ENCODE measurements around the gene B3GNT8. TPM values are rescaled to one million over a fixed set of nuclear protein-coding genes. Genes with fewer than 3 reads are reported as not detected.

Gene B3GNT8
- total RNA-seq, 1 donor from 2014 or later = 15.9 TPM

DNA sequence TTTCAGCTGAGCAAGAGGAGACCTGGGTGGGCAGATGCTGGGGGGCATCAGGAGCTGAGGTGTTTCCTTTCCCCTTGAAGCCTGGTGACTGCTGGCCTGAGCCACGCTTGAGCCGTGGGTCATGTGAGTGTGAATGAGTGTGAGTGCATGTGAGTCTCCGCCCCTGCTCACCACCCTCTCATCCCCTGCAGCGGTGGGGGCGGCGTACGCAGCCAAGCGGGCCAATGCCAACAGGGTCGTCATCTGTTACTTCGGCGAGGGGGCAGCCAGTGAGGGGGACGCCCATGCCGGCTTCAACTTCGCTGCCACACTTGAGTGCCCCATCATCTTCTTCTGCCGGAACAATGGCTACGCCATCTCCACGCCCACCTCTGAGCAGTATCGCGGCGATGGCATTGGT is 5.2 kb downstream of the B3GNT8 start:
- peaks cover 5% of the 10 kb centered on the region for H3K9me3 Mint-ChIP-seq (ENCODE audit: unreplicated experiment)
- peaks cover 19% of the 10 kb centered on the region for H3K27me3 Mint-ChIP-seq (ENCODE audit: unreplicated experiment)
- H3K4me3 Mint-ChIP-seq (ENCODE audit: unreplicated experiment) = peak overlapping the region; percentile 9
- no peak overlapping the region for H3K27ac Mint-ChIP-seq (ENCODE audit: unreplicated experiment)
- no peak for DNase-seq
- TF ChIP-seq, protein P1, sequence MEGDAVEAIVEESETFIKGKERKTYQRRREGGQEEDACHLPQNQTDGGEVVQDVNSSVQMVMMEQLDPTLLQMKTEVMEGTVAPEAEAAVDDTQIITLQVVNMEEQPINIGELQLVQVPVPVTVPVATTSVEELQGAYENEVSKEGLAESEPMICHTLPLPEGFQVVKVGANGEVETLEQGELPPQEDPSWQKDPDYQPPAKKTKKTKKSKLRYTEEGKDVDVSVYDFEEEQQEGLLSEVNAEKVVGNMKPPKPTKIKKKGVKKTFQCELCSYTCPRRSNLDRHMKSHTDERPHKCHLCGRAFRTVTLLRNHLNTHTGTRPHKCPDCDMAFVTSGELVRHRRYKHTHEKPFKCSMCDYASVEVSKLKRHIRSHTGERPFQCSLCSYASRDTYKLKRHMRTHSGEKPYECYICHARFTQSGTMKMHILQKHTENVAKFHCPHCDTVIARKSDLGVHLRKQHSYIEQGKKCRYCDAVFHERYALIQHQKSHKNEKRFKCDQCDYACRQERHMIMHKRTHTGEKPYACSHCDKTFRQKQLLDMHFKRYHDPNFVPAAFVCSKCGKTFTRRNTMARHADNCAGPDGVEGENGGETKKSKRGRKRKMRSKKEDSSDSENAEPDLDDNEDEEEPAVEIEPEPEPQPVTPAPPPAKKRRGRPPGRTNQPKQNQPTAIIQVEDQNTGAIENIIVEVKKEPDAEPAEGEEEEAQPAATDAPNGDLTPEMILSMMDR (IDR thresholded peaks at IDR 0.05; ENCODE audit: partially characterized antibody, unreplicated experiment) = no peak
- peaks cover 4% of the 10 kb centered on the region for H3K4me1 Mint-ChIP-seq (ENCODE audit: low read depth, unreplicated experiment)
- H3K36me3 Mint-ChIP-seq (ENCODE audit: unreplicated experiment) = no peaks in the 10 kb centered on the region

GRCh38 chr19:41421314-41421713 is 5.9 kb downstream of the B3GNT8 start:
- TF ChIP-seq, protein P1 (IDR thresholded peaks at IDR 0.05; ENCODE audit: partially characterized antibody, unreplicated experiment) = no peak
- H3K9me3 Mint-ChIP-seq (ENCODE audit: unreplicated experiment) = peaks cover 2% of the 10 kb centered on the region
- H3K4me1 Mint-ChIP-seq (ENCODE audit: low read depth, unreplicated experiment) = peaks cover 2% of the 10 kb centered on the region
- no peak overlapping the region for H3K27ac Mint-ChIP-seq (ENCODE audit: unreplicated experiment)
- H3K36me3 Mint-ChIP-seq (ENCODE audit: unreplicated experiment) = no peaks in the 10 kb centered on the region
- no peak overlapping the region for H3K4me3 Mint-ChIP-seq (ENCODE audit: unreplicated experiment)
- DNase-seq = no peak
- peaks cover 17% of the 10 kb centered on the region for H3K27me3 Mint-ChIP-seq (ENCODE audit: unreplicated experiment)

DNA sequence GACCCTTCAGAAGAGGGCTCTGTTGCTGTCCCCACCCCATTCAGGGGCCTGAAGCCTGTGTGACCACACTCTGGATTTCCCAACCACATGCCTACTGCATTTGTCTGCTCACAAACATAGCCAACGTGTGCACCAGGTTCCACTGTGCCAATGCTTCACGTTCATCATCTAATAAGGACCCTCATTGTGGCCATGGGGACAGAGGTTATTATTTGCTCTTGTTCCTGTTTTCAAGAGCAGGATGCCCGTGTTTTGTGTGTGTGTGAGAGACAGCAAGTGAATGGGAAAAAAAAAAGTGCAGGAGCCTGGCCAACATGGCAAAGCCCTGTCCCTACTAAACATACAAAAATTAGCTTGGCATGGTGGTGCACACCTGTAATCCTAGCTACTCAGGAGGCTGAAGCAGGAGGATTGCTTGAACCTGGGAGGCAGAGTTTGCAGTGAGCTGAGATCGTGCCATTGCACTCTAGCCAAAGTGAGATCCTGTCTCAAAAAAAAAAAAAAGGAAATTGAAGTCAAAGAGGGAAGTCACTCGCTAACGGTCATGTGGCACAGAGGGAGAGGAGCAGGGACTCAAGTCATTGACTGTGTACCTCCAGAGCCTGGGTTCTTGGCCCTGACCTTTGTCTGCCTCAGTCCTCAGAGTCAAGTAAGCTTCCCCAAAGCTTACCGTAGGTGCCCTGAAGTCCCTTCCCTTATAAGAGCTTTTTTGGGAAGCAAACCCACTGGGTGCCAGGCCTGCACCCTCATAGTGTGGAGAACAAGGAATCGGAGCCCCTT is 6.9 kb downstream of the B3GNT8 start:
- TF ChIP-seq, protein P1 (IDR thresholded peaks at IDR 0.05; ENCODE audit: partially characterized antibody, unreplicated experiment) = no peak
- Mint-ChIP-seq H3K4me3 (ENCODE audit: unreplicated experiment) (no peak overlapping the region), H3K4me1 (ENCODE audit: low read depth, unreplicated experiment) (no peaks in the 10 kb centered on the region), H3K9me3 (ENCODE audit: unreplicated experiment) (peaks cover 2% of the 10 kb centered on the region), H3K27ac (ENCODE audit: unreplicated experiment) (no peak overlapping the region), H3K27me3 (ENCODE audit: unreplicated experiment) (peaks cover 17% of the 10 kb centered on the region), H3K36me3 (ENCODE audit: unreplicated experiment) (no peaks in the 10 kb centered on the region)
- no peak for DNase-seq

- DNase-seq = no peak
- no peak overlapping the region for H3K4me3 Mint-ChIP-seq (ENCODE audit: unreplicated experiment)
- H3K4me1 Mint-ChIP-seq (ENCODE audit: low read depth, unreplicated experiment) = no peaks in the 10 kb centered on the region
- no peaks in the 10 kb centered on the region for H3K36me3 Mint-ChIP-seq (ENCODE audit: unreplicated experiment)
- peaks cover 11% of the 10 kb centered on the region for H3K27me3 Mint-ChIP-seq (ENCODE audit: unreplicated experiment)
- TF ChIP-seq, protein P1 (IDR thresholded peaks at IDR 0.05; ENCODE audit: partially characterized antibody, unreplicated experiment) = no peak
- H3K27ac Mint-ChIP-seq (ENCODE audit: unreplicated experiment) = no peak overlapping the region
- H3K9me3 Mint-ChIP-seq (ENCODE audit: unreplicated experiment) = peaks cover 2% of the 10 kb centered on the region
Observed at GRCh38 chr19:41416194-41416674, 10.9 kb downstream of the B3GNT8 start.

DNA sequence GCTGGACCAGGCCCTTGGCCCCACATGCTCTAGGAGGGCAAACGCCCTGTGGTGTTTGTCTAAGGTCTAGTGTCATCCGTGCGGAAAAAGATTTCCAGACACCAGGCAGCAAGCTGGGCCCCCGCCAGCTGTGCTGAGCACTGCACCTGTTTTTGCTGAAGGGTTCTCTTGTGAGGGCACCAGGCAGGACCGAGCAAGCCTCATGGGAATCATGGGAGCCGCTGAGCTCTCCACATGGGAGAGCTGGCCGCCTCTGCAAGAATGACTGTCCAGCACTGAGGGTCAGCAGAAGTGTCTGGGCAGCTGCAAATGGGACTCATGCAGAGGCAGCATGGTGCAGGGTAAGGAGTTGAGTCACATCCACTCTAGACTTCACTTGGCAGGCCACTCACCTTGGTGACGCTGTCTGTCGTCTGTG is 12.0 kb downstream of the B3GNT8 start:
- H3K9me3 Mint-ChIP-seq (ENCODE audit: unreplicated experiment) = peaks cover 2% of the 10 kb centered on the region
- H3K27ac Mint-ChIP-seq (ENCODE audit: unreplicated experiment) = no peak overlapping the region
- no peak for DNase-seq
- no peaks in the 10 kb centered on the region for H3K4me1 Mint-ChIP-seq (ENCODE audit: low read depth, unreplicated experiment)
- peaks cover 7% of the 10 kb centered on the region for H3K27me3 Mint-ChIP-seq (ENCODE audit: unreplicated experiment)
- H3K4me3 Mint-ChIP-seq (ENCODE audit: unreplicated experiment) = no peak overlapping the region
- TF ChIP-seq, protein P1 (IDR thresholded peaks at IDR 0.05; ENCODE audit: partially characterized antibody, unreplicated experiment) = no peak
- no peaks in the 10 kb centered on the region for H3K36me3 Mint-ChIP-seq (ENCODE audit: unreplicated experiment)
